ENCODE measurements around the gene PHLDA2.

The PHLDA2 gene

GRCh38 chr11:2929950-2930703, 907 bp upstream of the PHLDA2 start:
- DNase-seq, result peak in 1 of 2 experiments; percentile 74

GRCh38 chr11:2929531-2929949, 320 bp upstream of the PHLDA2 start:
- DNase-seq, result peak; percentile 48 to 52

- DNase-seq, result no peak
Measured at GRCh38 chr11:2927851-2928604, 1.2 kb downstream of the PHLDA2 start.

- no peak for DNase-seq
Measured at GRCh38 chr11:2927121-2927800, 2.0 kb downstream of the PHLDA2 start.

- no peak for DNase-seq
Measured at GRCh38 chr11:2926611-2927051, 2.6 kb downstream of the PHLDA2 start.

GRCh38 chr11:2924821-2925675, 4.2 kb downstream of the PHLDA2 start:
- DNase-seq, result no peak

- no peak for DNase-seq
Measured at GRCh38 chr11:2924381-2924780, 4.8 kb downstream of the PHLDA2 start.

GRCh38 chr11:2923446-2924375, 5.5 kb downstream of the PHLDA2 start:
- DNase-seq, result no peak

- DNase-seq, result no peak
Measured at GRCh38 chr11:2922655-2923054, 6.6 kb downstream of the PHLDA2 start.

GRCh38 chr11:2921742-2922493, 7.3 kb downstream of the PHLDA2 start:
- no peak for DNase-seq

GRCh38 chr11:2921261-2921660, 8.0 kb downstream of the PHLDA2 start:
- no peak for DNase-seq

GRCh38 chr11:2920343-2920742, 8.9 kb downstream of the PHLDA2 start:
- no peak for DNase-seq

- DNase-seq, result no peak
Measured at GRCh38 chr11:2919837-2920236, 9.4 kb downstream of the PHLDA2 start.

- no peak for DNase-seq
Measured at GRCh38 chr11:2919188-2919587, 10.0 kb downstream of the PHLDA2 start.

GRCh38 chr11:2917842-2918490, 11.3 kb downstream of the PHLDA2 start:
- DNase-seq, result no peak

- DNase-seq, result no peak
Measured at GRCh38 chr11:2916892-2917645, 12.2 kb downstream of the PHLDA2 start.

- DNase-seq, result no peak
Measured at GRCh38 chr11:2916114-2916891, 12.9 kb downstream of the PHLDA2 start.

GRCh38 chr11:2915473-2915872, 13.7 kb downstream of the PHLDA2 start:
- DNase-seq, result no peak

Data from SW 1271 (cell line).